NK-92 (cell line): ENCODE results near the gene SYNPO2L.
"Not testable (repeated sequence)": the region's sequence is repeated elsewhere in the genome, so short reads cannot be mapped to it uniquely, and the experiment has no call there.

Experiments
- DNase-seq: peaks from one replicate; lab custom pipeline; 2025; ENCODE audit not compliant: unreplicated experiment; lab: John Stamatoyannopoulos, UW

Gene SYNPO2L, protein sequence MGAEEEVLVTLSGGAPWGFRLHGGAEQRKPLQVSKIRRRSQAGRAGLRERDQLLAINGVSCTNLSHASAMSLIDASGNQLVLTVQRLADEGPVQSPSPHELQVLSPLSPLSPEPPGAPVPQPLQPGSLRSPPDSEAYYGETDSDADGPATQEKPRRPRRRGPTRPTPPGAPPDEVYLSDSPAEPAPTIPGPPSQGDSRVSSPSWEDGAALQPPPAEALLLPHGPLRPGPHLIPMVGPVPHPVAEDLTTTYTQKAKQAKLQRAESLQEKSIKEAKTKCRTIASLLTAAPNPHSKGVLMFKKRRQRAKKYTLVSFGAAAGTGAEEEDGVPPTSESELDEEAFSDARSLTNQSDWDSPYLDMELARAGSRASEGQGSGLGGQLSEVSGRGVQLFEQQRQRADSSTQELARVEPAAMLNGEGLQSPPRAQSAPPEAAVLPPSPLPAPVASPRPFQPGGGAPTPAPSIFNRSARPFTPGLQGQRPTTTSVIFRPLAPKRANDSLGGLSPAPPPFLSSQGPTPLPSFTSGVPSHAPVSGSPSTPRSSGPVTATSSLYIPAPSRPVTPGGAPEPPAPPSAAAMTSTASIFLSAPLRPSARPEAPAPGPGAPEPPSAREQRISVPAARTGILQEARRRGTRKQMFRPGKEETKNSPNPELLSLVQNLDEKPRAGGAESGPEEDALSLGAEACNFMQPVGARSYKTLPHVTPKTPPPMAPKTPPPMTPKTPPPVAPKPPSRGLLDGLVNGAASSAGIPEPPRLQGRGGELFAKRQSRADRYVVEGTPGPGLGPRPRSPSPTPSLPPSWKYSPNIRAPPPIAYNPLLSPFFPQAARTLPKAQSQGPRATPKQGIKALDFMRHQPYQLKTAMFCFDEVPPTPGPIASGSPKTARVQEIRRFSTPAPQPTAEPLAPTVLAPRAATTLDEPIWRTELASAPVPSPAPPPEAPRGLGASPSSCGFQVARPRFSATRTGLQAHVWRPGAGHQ

DNA sequence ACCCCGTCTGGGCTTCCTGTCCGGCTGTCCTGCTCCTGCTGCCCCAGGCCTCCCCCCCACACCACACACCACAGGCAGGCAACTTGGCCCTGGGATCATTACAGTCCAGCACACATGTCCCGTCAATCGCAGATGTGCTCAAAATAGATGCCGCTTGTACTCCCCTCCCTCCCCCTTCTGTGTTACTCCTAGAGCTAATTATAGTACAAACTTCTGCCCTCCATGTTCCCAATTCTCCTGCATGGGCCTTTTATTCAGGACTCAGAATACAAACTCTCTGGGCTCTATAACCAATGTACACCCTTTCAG is at the start of gene SYNPO2L:
Gene SYNPO2L (minus strand): TSS at position 40 of the 309 bp plus-strand sequence. CDS start 107 bp downstream, outside the sequence.
- no peak for DNase-seq

DNA sequence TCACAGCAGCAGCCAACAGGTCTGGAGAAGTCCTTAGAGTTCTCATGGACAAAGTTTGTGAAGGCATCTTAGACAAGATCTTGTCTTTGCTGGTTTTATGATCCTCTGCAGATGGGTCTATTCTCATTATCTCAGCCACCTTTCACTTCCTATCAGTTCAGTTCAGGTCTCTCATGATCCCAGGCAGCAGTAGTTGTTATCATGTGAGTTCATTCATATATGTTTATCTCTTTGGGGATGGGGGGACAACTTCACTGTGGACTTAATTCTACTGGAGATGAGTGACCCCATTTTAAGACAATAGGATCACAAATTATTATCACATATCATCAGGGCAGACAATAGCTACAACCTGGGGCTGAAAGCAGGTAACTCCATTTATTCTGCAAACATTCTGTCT is 48.1 kb upstream of the SYNPO2L start:
- not testable (repeated sequence) for DNase-seq

DNA sequence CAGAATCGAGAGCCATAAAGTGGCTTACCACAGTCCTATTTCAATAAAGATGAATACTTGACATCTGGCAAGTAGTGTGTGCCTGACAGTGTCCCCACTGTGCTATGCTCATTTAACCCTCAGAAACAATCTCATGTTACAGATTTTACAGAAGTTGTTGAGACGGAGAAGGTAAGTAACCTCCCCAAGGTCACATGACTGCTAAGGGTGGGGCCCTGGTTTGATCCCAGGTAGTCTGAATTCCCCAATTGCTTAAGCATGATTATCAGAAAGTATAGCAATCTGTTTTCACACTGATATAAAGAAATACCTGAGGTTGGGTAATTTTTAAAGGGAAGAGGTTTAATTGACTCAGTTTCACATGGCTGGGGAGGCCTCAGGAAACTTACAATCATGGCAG is 43.0 kb upstream of the SYNPO2L start:
- not testable (repeated sequence) for DNase-seq

DNA sequence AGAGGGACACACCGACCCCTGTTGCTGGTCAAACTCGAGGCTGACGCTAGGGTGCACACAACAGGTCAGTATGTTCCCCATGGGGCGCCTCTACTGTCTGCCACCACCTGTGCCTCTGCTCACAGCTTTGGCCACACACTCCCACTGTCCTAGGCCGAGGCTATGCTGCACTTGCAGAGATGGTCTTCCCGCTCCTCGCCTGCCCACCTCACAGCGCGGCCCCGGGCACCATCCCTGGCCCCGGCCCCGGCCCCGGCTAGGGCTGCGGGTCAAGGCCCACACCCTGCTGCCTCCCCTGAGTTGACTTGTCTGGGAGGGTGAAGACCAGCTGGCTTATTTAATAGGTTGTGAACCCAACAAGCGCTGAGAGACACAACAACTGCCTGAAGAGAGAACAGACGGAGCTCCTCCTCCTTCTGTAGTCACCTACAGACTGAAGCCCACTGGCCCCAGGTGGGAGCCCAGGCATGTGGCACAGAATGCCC is 41.9 kb upstream of the SYNPO2L start, which contains the start of gene AGAP5:
Gene AGAP5 (minus strand): TSS at position 435 of the 485 bp plus-strand sequence. CDS start 354 bp downstream, at position 81.
- DNase-seq, result not testable (repeated sequence)

DNA sequence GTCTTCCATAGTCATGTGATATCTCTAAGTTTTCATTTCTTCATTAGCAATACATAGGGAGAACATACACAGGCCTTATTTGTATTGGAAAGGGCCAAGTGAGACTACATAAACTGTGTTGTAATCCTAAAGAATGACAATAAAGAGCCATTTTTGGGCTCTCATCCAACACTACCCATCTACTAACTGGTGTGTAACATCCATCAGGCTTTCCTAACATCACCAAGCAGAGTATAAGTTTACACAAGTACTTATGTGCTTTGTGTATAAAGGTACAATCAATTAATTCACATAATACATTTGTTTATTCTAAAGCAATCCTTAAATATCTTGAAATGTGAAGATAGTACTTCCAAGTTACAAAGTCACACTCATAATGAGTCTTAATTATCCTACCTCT is 39.5 kb upstream of the SYNPO2L start:
- DNase-seq, result not testable (repeated sequence)

DNA sequence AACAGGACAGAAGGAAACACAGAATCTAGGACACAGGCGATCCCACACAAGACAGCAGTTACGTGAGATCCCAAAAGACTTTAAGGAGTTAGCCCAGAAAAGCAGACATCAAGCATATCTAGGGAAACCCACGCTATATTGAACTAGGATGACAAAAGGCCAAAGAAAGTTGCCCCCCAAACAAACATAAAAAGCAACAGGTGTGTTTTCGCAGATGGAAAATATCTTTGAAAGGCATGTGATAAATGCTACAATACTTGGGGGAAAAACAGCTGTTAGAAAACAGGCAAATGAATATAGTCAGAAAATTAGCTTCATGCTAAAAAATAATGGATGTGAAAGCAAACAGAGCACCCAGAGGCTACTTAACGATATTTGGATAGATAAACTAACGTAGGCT is 34.9 kb upstream of the SYNPO2L start:
- DNase-seq, result not testable (repeated sequence)

DNA sequence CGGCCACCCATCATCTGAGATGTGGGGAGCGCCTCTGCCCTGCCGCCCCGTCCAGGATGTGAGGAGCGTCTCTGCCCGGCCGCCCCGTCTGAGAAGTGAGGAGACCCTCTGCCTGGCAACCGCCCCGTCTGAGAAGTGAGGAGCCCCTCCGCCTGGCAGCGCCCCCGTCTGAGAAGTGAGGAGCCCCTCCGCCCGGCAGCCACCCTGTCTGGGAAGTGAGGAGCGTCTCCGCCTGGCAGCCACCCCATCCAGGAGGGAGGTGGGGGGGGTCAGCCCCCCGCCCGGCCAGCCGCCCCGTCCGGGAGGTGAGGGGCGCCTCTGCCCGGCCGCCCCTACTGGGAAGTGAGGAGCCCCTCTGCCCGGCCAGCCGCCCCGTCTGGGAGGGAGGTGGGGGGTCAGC is 33.8 kb upstream of the SYNPO2L start:
- not testable (repeated sequence) for DNase-seq

DNA sequence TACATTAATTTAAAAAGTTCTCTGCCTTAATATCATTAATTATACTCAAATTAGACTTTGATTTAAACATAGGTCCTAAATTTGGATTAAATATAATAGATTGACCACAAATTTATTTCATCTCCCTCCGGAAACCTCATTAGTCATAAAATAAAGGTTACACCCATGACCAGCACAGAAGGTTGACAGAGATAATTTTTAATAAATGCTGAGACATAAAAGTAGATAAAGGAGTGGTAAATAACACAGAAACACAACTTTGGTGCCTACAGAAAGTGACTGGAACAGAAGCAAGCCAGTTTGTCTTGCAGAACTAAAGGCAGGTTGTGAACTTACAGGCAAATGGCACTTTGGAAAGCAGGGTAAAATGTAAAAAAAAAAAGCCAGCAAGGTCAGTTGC is 31.8 kb upstream of the SYNPO2L start:
- not testable (repeated sequence) for DNase-seq

DNA sequence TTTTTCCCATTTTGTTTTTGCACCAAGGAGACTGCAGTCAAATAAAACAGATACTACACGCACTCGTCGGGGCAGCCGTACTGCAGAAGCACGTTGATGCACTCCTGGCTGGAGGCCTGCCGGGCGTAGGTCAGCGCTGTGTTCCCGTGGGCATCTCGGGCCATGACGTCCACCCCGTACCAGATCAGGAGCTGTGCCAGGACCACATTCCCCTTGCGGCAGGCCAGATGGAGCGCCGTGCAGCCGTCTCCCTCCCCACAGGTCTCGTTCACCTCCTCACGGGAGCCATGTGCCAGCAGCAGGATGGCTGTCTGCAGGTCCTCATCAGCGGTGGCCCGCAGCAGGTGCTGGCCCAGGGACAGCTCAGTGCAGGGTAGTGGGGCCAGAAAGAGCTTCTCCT is 18.7 kb upstream of the SYNPO2L start:
- DNase-seq, result not testable (repeated sequence)

DNA sequence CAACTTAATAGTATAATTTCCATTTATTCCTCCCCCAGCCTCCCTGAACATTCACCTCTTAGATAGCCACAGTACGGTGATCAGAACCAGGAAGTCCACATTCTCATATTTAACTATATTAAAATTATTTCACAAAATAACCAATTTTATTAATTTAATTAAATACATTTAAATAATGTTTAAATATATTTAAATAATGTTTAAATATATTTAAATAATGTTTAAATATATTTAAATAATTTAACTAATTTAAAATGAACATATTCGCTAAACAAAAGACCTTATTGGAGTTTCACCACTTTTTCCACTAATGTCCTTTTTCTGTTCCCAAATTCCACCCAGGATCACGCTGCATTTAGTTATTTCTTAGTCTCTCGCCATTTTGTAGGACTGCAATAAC is 12.5 kb upstream of the SYNPO2L start:
- DNase-seq, result not testable (repeated sequence)

DNA sequence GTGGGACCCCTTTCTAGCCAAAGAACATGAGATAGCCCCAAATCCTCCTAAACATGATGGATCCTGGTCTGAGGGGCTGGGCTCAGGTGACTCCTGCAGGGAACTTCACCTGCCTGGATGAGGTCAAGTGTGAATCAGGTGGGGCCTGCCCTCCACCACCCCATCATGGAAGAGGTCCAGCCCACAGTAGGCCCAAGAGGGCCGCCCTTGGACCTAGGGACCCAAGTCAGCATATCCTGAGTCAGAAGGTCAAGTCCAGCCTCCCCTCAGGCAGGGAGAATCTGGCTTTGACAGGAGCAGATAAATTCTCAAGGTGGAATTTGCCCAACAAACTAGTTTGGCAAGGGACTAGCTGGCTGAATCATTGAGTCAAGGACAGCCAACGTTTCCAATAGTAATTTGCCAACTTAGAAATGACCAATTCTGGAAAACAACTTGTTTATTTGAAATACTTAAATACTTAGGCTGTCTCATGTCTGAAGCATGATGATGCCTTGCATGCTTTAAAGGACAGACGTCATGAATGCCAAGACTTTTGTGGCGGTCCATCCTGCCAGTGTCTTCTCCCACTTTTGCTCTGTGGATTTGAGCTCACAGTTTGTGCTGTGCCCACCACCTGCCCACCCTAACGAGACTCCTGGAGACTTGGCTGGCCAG is 10.5 kb upstream of the SYNPO2L start:
- not testable (repeated sequence) for DNase-seq

DNA sequence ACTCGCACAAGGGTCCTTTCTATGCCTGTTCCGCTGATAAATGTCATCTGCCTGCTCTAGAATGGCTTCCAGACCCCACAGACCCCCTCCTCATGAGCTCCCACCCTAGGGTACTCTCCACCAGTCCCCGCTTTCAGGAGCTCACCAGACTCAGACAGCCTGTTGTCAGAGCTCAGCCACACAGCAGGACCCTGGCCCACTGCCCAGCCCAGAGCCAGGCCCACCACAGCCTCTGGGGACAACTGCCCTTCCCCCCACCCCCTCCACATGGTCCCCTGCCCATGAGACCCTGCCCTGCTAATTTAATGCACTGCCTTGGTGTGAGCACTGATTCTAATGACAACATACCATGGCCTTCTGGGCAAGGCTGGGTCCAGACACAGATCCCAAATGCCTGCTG is 9.8 kb upstream of the SYNPO2L start:
- DNase-seq, result not testable (repeated sequence)

DNA sequence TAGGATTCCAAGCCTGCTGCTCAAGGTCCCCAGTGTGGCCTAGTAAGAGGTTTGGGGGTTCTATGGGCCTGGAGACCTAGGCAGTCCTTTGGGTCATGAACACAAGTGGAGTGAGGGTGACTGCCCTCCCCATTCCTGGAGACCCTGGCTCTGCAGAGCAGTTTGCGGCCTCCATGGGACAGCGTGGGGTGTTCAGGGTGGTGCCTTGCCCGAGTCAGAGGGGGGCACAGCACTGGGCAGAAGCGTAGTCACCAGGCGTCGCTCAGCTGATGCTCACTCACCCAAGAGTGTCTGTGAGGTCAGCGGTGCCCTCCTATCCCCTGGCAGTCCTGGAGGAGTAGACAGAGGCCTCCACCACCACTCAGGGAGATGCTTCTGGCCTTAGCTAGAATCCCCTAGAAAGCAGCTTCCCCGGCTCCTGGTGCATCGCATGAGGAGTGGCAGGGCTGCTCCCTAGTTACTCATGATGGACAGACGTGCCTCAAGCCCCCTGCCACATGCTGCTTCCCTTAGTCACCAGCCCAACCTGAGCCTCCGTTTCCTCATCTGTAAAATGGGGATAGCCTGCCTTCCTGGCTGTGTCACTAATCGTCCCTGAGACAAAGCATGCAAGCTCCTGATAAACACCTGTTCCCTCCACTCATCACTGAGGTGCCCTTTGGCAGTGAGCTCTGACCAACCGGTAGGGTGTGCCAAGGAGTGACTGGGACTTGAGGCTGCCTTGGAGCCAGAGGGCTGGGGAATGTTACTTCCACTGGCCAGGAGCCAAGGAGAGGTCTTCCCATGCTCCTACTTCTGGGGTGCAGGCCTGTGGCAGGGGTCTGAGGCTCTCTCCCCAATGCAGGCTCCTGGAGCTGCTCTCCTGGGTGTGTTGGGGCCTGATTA is 8.6 kb upstream of the SYNPO2L start:
- DNase-seq, result not testable (repeated sequence)

DNA sequence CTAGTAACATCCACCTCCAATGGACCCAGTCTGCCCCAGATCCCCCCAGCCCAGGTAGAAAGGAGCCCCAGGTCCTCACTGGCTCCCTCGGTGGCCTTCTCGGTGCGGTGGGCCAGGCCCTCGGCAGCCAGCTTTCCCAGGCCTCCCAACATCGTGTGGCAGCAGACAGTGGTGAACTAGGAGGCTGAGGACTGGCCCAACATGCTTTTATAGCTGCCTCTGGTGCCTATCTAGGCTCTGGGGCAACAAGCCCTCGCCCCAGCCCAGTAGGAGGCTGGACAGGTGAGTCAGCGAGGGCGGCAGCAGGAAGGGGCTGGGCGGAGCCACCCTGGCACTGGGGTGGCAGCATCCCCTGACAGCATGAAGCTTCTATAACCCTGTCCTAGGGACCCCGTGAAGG is 7.8 kb upstream of the SYNPO2L start:
- not testable (repeated sequence) for DNase-seq

DNA sequence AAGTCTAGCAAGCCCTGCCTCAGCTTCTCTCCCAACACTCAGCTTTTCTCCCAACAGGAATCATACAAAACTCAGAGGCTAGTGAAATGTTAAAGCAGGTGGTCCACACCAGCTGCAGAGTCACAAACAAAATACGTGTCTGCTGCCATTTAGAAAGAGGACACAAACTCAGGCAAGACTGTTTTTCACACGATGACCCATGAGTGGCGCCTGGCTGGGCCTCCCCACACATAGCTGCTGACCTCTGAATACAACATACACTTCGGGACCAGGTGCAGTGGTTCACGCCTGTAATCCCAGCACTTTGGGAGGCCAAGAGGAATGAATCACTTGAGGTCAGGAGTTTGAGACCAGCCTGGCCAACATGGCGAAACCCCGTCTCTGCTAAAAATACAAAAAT is 6.9 kb upstream of the SYNPO2L start:
- not testable (repeated sequence) for DNase-seq

DNA sequence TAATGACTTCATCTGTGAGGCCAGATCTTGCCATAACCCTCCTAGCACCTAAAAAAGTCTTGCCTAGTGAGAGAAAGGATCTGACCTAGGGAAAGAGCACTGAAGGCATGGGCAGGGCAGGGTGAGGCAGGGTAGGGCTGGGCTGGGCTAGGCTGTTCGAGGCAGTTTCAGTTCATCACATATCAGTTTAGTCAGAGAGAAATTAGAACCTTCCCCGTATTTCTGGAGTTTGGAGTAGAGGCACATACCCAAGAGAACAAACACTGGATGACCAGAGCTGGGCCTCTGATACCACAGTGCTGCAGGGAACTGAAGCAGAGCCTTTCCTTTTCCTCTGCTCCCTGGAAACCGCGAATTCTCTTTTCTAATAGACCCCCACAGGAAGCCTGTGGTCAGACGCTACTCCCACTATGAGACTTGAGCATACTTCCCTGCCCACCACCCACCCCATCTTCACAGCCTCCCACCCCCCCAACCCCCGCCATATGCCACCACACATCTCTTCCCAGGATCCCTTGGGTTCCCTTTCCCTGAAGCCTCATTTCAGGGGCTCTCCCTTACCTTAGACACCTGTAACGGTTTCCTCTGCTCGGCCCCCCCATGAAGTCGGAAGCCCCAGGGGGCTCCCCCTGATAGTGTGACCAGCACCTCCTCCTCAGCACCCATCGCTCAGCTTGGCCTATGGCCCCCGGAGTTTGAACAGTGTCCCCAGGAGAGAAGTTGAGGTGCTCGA is 406 bp downstream of the SYNPO2L start:
- DNase-seq, result no peak

DNA sequence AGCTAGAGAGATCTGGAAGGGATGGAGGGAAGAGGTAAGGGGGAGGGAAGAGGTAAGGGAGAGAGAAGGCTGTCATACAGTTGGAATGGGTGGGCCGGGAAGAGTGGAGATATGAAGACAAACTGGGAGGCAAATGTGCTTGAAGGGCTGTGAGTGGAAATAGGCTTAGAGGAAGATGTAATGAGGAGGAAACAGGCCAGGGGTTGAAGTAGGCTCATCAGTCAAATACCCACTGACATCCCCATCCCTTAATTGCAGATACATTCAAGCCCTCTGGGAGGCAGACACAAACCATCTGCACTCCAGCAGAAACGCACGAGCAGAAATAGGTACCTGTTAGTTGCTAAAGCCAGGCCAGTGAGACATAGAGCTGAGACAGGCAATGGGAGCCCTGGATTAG is 2.1 kb downstream of the SYNPO2L start:
- no peak for DNase-seq

DNA sequence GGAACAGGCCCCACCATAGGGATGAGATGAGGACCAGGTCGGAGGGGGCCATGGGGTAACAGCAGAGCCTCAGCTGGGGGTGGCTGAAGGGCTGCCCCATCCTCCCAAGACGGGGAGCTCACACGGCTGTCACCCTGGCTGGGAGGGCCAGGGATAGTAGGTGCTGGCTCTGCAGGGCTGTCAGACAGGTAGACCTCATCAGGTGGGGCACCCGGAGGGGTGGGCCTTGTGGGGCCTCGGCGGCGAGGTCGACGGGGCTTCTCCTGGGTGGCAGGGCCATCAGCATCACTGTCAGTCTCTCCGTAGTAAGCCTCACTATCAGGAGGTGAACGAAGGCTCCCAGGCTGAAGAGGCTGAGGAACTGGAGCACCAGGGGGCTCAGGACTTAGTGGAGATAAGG is 2.6 kb downstream of the SYNPO2L start:
- DNase-seq, result no peak

DNA sequence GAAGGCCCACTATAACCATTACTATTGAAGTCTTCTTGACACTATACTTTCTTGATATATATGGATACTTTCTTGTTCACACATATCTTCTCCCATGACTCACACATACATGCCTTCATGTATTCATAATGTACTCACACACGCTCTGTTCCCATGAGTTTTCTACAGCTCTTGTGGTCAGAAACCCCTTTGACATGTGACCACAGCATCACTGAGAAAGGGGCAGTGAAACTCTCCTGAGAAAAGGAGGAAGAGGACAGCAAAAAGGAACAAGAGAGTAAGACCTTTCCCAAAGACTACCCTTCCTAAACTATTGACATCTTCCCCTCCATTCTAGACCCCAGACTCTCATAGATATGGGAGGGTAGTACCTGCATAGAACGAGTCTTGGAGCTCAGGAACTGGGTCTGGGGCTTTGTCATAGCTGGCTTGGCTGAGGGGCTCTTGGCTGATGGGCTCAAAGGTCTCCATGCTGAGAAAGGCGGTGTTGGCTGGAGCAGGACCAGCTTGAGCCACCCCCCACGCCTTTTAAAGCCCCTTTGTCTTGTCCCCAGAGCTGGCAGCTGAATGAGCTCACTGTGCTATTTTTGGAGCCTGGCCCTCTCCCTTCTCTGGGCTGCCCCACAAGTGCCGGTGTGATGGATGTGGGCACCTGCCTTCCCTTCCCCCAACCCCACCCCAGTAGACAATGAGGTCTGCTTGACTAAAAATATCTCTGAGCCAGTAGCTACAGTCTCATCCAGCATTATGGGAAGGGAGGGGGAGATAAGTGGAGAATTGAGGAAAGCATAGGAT is 5.1 kb downstream of the SYNPO2L start:
- DNase-seq, result no peak
